Ascending aorta (tissue), 2 donors: ENCODE measurements around the gene NPB. TPM values are rescaled to one million over a fixed set of nuclear protein-coding genes. Genes with fewer than 3 reads are reported as not detected.

ENCODE experiments used
- DNase-seq, 2 donors: peaks; one replicate each; pipeline ENCODE4 v3.0.0-alpha.2; 2019; ENCODE audit warnings: low spot score in 2 of 2
- H3K27ac ChIP-seq, 2 donors: fragments of 200-600 bp; sonication (generic); one replicate each; pipeline ENCODE4 v1.5.1; 2016 to 2017; ENCODE audit warnings: mild to moderate bottlenecking in 1 of 2
- H3K27me3 ChIP-seq: fragments of 200-600 bp; sonication (generic); one replicate; pipeline ENCODE4 v1.5.1; 2017
- H3K36me3 ChIP-seq, 2 donors: fragments of 200-600 bp; sonication (generic); one replicate each; pipeline ENCODE4 v1.5.1; 2016
- H3K4me1 ChIP-seq, 2 donors: fragments of 200-600 bp; sonication (generic); one replicate each; pipeline ENCODE4 v1.5.1; 2016 to 2017; ENCODE audit warnings: mild to moderate bottlenecking in 1 of 2
- H3K4me3 ChIP-seq, 2 donors: fragments of 200-600 bp; sonication (generic); one replicate each; pipeline ENCODE4 v1.5.1; 2016 to 2017; ENCODE audit warnings: mild to moderate bottlenecking in 1 of 2
- H3K9me3 ChIP-seq, 2 donors: fragments of 200-600 bp; sonication (generic); one replicate each; pipeline ENCODE4 v1.5.1; 2016
- CTCF ChIP-seq, 3 experiments: fragments of 200-600 bp in 2 of 3; fragments of 450-650 bp in 1 of 3; sonication (generic) in 2 of 3; IDR thresholded peaks; one replicate each; pipeline ENCODE4 v1.5.1; 2016 to 2019; ENCODE audit warnings: antibody characterized with exemption in 3 of 3, mild to moderate bottlenecking in 1 of 3, moderate library complexity in 1 of 3
- intact Hi-C: fragments of 100-400 bp; cut with DNase I; formaldehyde crosslinking; loops from one replicate; pipeline ENCODE4 v1.15.1; 2023
- total RNA-seq: library from RNA; depleted of rRNA; stranded (reverse); fragments of >200 nt; gene quantifications from one replicate; pipeline ENCODE4 v1.1.0, GENCODE V29; 2016

Gene NPB
- total RNA-seq, 1 donor from 2014 or later: 1.5 TPM

GRCh38 chr17:81903415-81903831 is 1.4 kb downstream of the NPB start:
- no peak overlapping the region for H3K4me3 ChIP-seq
- H3K4me1 ChIP-seq: peaks cover 5 to 10% of the 10 kb centered on the region in 2 donors
- no peak overlapping the region for H3K27ac ChIP-seq
- peaks cover 18 to 44% of the 10 kb centered on the region in 2 donors for H3K36me3 ChIP-seq
- intact Hi-C loops: no loop called here
- DNase-seq: no peak
- no peaks in the 10 kb centered on the region for H3K27me3 ChIP-seq
- no peaks in the 10 kb centered on the region for H3K9me3 ChIP-seq
- no peak for TF ChIP-seq CTCF (IDR thresholded peaks at IDR 0.05)

DNA sequence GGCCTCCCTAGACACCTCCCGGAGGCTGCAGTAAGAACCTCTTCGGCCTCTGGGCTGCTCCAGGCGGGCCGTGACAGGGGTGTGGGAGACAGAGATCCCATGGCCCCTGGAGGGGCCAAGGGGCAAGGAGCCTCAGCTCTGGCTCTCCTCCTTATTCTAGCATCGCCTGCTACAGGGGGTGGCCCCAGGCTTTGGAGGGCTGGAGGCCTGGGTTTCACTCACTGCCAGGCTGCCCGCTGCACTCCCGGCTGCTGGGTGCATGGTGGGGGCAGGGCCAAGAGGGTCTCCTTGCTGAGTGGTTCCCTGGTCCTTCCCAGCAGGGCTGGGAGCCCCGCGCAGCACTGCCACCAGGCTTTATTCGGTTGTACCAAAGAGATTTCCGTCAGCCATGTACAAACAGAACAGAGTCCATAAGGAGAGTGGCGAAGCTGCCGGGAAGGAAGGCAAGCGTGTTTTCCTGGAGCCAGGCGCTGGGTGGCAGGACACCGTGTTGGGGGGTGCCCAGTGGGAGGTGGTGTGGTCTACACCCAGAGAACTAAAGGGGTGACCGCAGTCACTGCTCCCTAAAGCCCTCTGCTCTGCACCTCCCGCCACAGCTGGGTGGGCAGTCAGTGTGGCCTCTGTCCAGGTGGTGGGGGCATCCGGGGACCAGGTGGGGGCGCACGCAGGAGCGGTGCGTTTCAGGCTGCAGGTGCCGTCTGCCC is 2.0 kb downstream of the NPB start:
- no peak overlapping the region for H3K4me3 ChIP-seq
- no peak overlapping the region for H3K27ac ChIP-seq
- no peak for DNase-seq
- H3K36me3 ChIP-seq: peaks cover 14 to 44% of the 10 kb centered on the region in 2 donors
- no peak for TF ChIP-seq CTCF (IDR thresholded peaks at IDR 0.05)
- no peaks in the 10 kb centered on the region for H3K27me3 ChIP-seq
- no peaks in the 10 kb centered on the region for H3K9me3 ChIP-seq
- intact Hi-C loops: no loop called here
- H3K4me1 ChIP-seq: peaks cover 5 to 10% of the 10 kb centered on the region in 2 donors

DNA sequence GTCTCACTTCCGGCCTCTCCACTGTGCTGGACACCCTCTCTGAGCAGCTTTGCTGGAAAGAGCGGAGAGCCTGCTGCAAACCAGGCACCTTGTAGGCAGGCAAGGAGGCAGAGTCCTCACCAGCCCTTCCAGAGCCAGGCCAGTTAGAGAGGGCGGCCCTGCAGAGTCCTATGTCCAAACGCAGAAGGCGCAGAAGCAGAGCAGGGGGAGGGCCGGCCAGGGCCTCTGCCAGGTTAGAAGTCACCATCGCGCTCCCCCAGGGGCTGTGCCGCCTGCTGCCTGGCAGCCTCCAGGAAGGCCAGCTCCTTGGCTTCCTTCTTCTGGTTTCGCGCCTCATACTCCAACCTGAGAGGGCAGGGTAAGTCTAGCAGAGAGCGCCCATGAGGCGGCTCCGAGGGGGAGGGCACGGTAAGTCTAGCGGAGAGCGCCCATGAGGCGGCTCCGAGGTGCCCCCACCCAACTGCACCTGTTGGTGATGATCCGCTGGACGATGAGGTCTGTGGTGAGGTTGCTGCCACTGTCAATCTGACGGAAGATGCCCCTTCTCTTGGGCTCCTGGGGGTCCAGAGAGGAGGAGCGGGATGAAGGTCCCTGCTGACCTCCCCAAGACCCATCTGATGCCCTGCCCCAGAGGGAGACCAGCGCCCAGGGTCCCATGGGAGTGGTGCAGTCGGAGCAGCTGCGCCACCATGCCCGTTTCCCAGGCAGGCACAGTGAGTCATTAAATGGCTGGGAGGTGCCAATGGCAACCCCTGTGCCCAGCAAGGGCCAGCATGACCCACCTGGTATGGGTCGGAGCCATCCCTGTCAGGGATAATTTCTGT is 2.8 kb downstream of the NPB start:
- no peak for TF ChIP-seq CTCF (IDR thresholded peaks at IDR 0.05)
- DNase-seq: no peak
- H3K27me3 ChIP-seq: no peaks in the 10 kb centered on the region
- intact Hi-C loops: no loop called here
- H3K4me3 ChIP-seq: no peak overlapping the region
- H3K9me3 ChIP-seq: no peaks in the 10 kb centered on the region
- no peak overlapping the region for H3K27ac ChIP-seq
- H3K4me1 ChIP-seq: peaks cover 7 to 10% of the 10 kb centered on the region in 2 donors
- peaks cover 6 to 40% of the 10 kb centered on the region in 2 donors for H3K36me3 ChIP-seq

DNA sequence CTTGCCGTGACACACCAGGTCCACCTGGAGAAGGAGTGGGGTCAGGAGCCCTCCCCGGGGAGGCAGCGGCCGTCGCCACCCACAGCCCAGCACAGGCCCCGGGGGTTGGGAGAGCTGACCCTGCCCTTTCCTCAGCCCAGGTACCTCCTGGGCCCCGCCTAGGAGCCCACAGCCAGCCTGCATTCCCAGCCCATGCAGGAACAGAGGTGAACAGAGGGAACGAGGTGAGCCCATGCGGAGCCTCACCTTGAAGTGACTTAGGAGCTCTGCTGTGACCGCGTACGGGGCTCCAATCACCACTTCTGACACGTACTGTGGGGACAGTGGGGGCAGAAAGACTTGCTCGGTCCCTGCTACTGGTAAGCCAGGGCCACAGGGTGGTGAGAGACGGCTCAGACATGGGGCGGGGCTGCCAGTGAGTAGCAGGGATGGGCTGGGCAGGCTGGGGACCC is 3.4 kb downstream of the NPB start:
- intact Hi-C loops: no loop called here
- TF ChIP-seq CTCF (IDR thresholded peaks at IDR 0.05): no peak
- H3K27ac ChIP-seq: no peak overlapping the region
- H3K4me1 ChIP-seq: peaks cover 12 to 13% of the 10 kb centered on the region in 2 donors
- no peaks in the 10 kb centered on the region for H3K9me3 ChIP-seq
- H3K36me3 ChIP-seq: peaks cover 4 to 34% of the 10 kb centered on the region in 2 donors
- DNase-seq: no peak
- no peaks in the 10 kb centered on the region for H3K27me3 ChIP-seq
- no peak overlapping the region for H3K4me3 ChIP-seq

DNA sequence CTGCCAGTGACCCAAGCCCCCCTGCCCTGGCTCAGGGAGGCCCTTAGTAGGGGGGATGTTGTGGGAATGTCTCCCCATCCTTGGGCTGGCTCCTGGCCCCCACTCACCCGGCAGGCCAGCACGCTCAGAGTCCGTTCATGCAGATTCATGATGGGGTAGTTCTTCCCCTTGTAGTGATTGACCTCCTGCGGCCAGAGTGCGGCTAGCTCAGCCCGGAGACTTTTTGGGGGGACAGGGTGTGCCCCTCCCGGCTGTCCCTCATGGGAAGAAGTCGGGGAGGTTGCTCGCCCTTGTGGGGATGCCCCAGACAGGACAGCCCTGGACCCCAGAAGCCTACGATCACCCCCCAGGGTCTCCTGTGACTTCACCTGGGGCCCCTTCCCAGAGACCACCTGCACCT is 4.0 kb downstream of the NPB start:
- Histone ChIP-seq H3K4me3 (no peak overlapping the region), H3K27ac (no peak overlapping the region), H3K9me3 (no peaks in the 10 kb centered on the region), H3K36me3 (peaks cover 4 to 31% of the 10 kb centered on the region in 2 donors), H3K4me1 (peaks cover 12 to 13% of the 10 kb centered on the region in 2 donors), H3K27me3 (no peaks in the 10 kb centered on the region)
- intact Hi-C loops: no loop called here
- TF ChIP-seq CTCF (IDR thresholded peaks at IDR 0.05): no peak
- no peak for DNase-seq
